PFSK-1 (cell line): ENCODE data around the gene MICU1.

Experiments
- FOXP2 ChIP-seq: optimal IDR thresholded peaks from 2 replicates; pipeline ENCODE3; 2011; ENCODE audit warnings: borderline replicate concordance, control low read depth, inconsistent platforms; ENCODE audit not compliant: insufficient read depth; ENCODE audit errors: extremely low read length, extremely low read depth
- POLR2AphosphoS5 ChIP-seq: IDR thresholded peaks from 2 replicates; pipeline ENCODE4 v1.6.1; 2012; ENCODE audit warnings: low read depth, mild to moderate bottlenecking, control low read depth, low read length, moderate library complexity
- SIN3A ChIP-seq: IDR thresholded peaks from 2 replicates; pipeline ENCODE4 v1.6.1; 2012; ENCODE audit warnings: mild to moderate bottlenecking, low read length, moderate library complexity, borderline replicate concordance; ENCODE audit not compliant: insufficient read depth
- TAF1 ChIP-seq: IDR thresholded peaks from 2 replicates; pipeline ENCODE4 v1.6.1; 2012; ENCODE audit warnings: low read length, control low read depth, borderline replicate concordance; ENCODE audit not compliant: insufficient read depth
- TF ChIP-seq, protein P1 (sequence below), 2 experiments: IDR thresholded peaks; 2 replicates each; pipeline versions ENCODE4 v1.6.1 to v1.8.0; 2011 to 2012; ENCODE audit warnings: low read depth in 2 of 2, low read length in 2 of 2, control low read depth in 1 of 2, inconsistent platforms in 1 of 2, mild to moderate bottlenecking in 1 of 2, moderate library complexity in 1 of 2; ENCODE audit not compliant: insufficient read depth in 1 of 2

Gene MICU1

DNA sequence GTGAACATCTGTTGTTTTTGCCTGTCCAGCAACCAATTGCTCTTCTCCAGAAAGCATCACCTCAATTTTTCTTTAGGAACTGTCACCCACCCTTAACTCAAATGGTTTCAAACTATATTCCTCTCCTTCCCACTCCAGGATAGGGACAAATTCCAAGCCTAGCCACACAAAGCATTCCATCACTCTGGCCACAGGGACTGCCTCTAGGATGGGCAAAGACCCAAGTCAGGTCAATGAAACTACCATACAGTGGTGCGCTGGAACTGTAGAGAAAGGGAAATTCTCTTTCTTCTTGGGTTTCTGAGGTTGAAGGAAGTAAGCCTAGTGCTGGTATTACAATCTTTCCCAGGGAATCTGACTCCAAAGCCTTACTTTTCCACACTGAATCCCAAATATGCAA lies 3.6 kb downstream of the MICU1 start:
- TF ChIP-seq SIN3A: no peak
- no peak for TF ChIP-seq POLR2AphosphoS5
- TF ChIP-seq, protein P1, sequence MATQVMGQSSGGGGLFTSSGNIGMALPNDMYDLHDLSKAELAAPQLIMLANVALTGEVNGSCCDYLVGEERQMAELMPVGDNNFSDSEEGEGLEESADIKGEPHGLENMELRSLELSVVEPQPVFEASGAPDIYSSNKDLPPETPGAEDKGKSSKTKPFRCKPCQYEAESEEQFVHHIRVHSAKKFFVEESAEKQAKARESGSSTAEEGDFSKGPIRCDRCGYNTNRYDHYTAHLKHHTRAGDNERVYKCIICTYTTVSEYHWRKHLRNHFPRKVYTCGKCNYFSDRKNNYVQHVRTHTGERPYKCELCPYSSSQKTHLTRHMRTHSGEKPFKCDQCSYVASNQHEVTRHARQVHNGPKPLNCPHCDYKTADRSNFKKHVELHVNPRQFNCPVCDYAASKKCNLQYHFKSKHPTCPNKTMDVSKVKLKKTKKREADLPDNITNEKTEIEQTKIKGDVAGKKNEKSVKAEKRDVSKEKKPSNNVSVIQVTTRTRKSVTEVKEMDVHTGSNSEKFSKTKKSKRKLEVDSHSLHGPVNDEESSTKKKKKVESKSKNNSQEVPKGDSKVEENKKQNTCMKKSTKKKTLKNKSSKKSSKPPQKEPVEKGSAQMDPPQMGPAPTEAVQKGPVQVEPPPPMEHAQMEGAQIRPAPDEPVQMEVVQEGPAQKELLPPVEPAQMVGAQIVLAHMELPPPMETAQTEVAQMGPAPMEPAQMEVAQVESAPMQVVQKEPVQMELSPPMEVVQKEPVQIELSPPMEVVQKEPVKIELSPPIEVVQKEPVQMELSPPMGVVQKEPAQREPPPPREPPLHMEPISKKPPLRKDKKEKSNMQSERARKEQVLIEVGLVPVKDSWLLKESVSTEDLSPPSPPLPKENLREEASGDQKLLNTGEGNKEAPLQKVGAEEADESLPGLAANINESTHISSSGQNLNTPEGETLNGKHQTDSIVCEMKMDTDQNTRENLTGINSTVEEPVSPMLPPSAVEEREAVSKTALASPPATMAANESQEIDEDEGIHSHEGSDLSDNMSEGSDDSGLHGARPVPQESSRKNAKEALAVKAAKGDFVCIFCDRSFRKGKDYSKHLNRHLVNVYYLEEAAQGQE (IDR thresholded peaks at IDR 0.05; ENCODE audit: insufficient read depth in 1 of 2, low read depth in 2 of 2, low read length in 2 of 2): no peak
- no peak for TF ChIP-seq TAF1
- TF ChIP-seq FOXP2: no peak

GRCh38 chr10:72616716-72617115 lies 9.2 kb downstream of the MICU1 start:
- no peak for TF ChIP-seq POLR2AphosphoS5
- TF ChIP-seq SIN3A: no peak
- TF ChIP-seq, protein P1 (IDR thresholded peaks at IDR 0.05; ENCODE audit: insufficient read depth in 1 of 2, low read depth in 2 of 2, low read length in 2 of 2): no peak
- no peak for TF ChIP-seq TAF1
- no peak for TF ChIP-seq FOXP2

DNA sequence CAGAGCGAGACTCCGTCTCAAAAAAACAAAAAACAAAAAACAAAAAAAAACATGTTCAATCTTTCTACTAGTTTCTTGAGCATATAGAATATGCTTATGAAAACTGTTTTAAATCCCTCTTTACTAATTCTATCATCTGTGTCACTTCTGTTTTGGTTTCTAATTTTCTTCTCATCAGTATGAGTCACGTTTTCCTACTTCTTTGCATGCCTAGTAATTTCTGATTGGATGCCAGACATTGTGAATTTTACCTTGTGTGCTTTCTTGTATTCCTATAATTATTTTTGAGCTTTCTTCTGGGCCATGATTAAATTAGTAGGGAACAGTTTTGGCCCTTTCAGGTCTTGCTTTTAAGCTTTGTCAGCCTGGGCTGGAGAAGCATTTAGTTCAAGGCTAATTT lies 9.9 kb downstream of the MICU1 start:
- TF ChIP-seq TAF1: no peak
- no peak for TF ChIP-seq SIN3A
- no peak for TF ChIP-seq POLR2AphosphoS5
- TF ChIP-seq, protein P1 (IDR thresholded peaks at IDR 0.05; ENCODE audit: insufficient read depth in 1 of 2, low read depth in 2 of 2, low read length in 2 of 2): no peak
- TF ChIP-seq FOXP2: no peak

GRCh38 chr10:72612203-72612826 lies 13.6 kb downstream of the MICU1 start:
- TF ChIP-seq SIN3A (no peak), POLR2AphosphoS5 (no peak), FOXP2 (no peak), TAF1 (no peak)
- TF ChIP-seq, protein P1 (IDR thresholded peaks at IDR 0.05; ENCODE audit: insufficient read depth in 1 of 2, low read depth in 2 of 2, low read length in 2 of 2): no peak

- no peak for TF ChIP-seq SIN3A
- no peak for TF ChIP-seq TAF1
- no peak for TF ChIP-seq POLR2AphosphoS5
- TF ChIP-seq, protein P1 (IDR thresholded peaks at IDR 0.05; ENCODE audit: insufficient read depth in 1 of 2, low read depth in 2 of 2, low read length in 2 of 2): no peak
- no peak for TF ChIP-seq FOXP2
These were observed 14.1 kb downstream of the MICU1 start for GRCh38 chr10:72611783-72612182.
